GM19463 (cell line): ENCODE measurements around the gene STEAP4.

ENCODE experiments used
- ATAC-seq: cut with Tn5 transposase; IDR thresholded peaks from one replicate; pipeline ENCODE4 v1.9.1; 2021; ENCODE audit warnings: mild to moderate bottlenecking, moderate library complexity; ENCODE audit not compliant: unreplicated experiment

Gene STEAP4

DNA sequence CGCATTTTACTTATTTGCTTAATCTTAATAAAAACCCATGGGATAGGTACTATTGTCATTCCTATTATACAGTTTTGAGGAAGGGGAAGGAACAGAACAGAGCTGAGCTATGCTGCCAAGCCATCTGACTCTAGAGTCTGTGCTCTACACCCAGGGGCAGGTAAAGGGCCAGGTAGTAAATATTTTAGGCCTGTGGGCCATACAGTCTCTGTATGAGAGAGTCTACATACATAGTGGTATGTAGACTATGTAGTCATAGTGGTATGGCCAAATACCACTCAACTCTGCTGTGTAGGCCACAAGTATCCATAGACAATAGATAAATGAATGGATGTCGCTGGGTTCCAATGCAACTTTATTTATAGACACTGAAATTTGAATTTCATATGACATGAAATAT lies 83.4 kb downstream of the STEAP4 start:
- no peak for ATAC-seq
